Measurements from ENCODE around the gene ABCA1. TPM values are rescaled to one million over a fixed set of nuclear protein-coding genes. Genes with fewer than 3 reads are reported as not detected.
A peak's percentile ranks its signal among the peaks of the same experiment; 100 is the strongest.

ABCA1 gene
- total RNA-seq, 6 experiments from 2014 or later: 45.8 to 107 (median 61.4) TPM

DNA sequence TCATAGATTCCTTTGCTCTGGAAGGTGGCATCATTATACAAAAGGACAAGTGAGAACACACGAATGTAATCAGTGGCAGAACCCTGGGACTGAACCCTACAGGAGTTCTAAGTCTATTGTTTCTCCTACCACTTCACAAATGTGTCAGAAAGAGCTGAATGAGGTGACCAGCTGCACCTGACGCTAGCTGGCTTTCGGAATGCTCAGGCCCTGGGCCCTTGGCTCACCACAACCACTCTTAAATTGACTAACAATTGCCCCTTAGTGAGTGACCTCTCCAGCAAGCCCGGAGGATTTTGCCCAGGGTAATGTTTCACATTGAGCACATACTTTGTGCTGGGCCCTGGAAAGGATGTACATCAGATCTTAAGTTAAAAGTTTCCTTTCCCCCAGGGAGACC is 41.2 kb upstream of the ABCA1 start:
- intact Hi-C loops (cut with DNase I): loop anchor here in 1 of 2 donors (5.0 kb wide), 1 partner anchor 42 kb away; the partner anchor contains the start of gene ABCA1
- Histone ChIP-seq H3K9me3 (no peaks in the 10 kb centered on the region), H3K27me3 (no peaks in the 10 kb centered on the region), H3K36me3 (no peaks in the 10 kb centered on the region), H3K4me1 (peaks cover 0 to 11% (median 2%) of the 10 kb centered on the region in 4 donors), H3K4me3 (peak overlapping the region in 2 of 3 donors; percentile 71 to 85), H3K27ac (peak overlapping the region in 2 of 3 donors; percentile 86 to 90)
- WGBS (ENCODE audit: insufficient coverage, low coverage, low lambda C conversion rate, missing lambda C conversion rate): 54% methylated on average over 4 of the region's 4 CpGs
- ATAC-seq: no peak
- DNase-seq: no peak
- TF ChIP-seq POLR2A (IDR thresholded peaks at IDR 0.05): no peak
- TF ChIP-seq, protein P1, sequence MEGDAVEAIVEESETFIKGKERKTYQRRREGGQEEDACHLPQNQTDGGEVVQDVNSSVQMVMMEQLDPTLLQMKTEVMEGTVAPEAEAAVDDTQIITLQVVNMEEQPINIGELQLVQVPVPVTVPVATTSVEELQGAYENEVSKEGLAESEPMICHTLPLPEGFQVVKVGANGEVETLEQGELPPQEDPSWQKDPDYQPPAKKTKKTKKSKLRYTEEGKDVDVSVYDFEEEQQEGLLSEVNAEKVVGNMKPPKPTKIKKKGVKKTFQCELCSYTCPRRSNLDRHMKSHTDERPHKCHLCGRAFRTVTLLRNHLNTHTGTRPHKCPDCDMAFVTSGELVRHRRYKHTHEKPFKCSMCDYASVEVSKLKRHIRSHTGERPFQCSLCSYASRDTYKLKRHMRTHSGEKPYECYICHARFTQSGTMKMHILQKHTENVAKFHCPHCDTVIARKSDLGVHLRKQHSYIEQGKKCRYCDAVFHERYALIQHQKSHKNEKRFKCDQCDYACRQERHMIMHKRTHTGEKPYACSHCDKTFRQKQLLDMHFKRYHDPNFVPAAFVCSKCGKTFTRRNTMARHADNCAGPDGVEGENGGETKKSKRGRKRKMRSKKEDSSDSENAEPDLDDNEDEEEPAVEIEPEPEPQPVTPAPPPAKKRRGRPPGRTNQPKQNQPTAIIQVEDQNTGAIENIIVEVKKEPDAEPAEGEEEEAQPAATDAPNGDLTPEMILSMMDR (IDR thresholded peaks at IDR 0.05): no peak

DNA sequence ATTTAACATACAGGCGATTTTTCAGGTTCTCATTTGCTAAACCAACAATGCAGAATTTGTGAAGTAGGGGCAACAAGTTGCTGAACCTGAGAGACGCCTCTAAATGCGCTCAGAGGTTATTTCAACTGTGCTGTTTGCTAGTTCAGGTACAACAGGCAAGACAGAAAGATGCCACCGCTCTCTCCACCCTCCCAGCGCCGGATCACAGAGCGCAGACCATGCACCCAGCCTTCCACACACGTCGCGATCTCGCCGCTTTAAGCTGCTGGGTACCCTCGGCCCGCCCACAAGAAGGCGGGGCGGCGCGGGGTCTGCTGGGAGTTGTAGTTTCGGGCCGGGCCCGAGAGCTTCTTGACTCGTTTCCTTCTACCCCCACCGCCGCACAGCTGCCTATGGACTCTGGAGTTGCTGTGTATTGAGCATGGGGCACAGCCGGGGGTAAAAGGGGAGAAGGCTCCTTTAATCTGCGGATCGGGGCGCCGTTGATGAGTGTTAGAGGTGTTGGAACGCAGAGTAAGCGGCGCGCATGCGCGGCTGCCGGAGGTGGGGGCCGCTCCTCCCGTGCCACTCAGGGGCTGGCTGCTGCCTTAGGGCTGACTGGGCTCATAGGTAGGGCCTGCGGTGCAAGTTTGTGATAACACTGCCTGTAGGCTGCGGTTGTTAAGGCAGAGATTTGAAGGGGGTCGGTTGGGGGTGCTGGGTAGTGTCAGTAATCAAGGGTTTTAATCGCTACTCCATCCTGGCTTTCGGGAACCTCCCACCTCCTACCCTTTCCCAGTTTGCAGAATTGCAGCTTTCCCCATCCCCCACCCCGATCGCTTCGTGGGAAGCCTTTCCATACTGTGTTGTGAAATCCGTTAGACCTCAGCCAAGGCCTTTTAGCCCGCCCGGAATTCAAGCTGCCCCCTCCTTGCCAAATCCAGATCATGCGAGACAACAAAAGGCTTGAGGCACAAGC is 40.3 kb upstream of the ABCA1 start:
- intact Hi-C loops (cut with DNase I): loop anchor here in 1 of 2 donors (5.0 kb wide), 1 partner anchor 41 kb away; the partner anchor contains the start of gene ABCA1

DNA sequence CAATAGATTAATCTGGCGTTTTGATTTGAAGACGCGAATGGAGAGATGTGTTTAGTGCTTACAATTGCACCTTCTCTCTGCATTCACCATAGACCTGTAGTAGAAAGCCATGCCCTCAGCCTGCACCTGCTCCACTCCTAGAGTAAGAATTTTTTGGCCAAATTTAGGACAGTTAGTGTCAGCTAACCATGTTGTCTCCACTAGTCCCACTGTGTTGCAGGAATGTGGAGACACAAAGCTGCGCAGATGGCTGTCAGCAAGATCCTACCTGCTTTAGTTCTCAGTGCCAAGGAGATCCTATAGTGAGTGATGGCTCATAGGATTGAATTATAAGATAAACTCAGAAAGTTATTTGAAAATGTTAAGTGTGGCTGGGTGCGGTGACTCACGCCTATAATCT is 35.1 kb upstream of the ABCA1 start:
- WGBS (ENCODE audit: insufficient coverage, low coverage, low lambda C conversion rate, missing lambda C conversion rate): 86% methylated on average over 5 of the region's 6 CpGs
- no peaks in the 10 kb centered on the region for H3K4me1 ChIP-seq
- intact Hi-C loops (cut with DNase I): no loop called here

More for the DNA sequence above, 40.3 kb upstream of the ABCA1 start:
- peak; percentile 29 for TF ChIP-seq POLR2A (IDR thresholded peaks at IDR 0.05)
- TF ChIP-seq, protein P1 (IDR thresholded peaks at IDR 0.05): no peak
- peak; percentile 95 to 97 (median 96) for ATAC-seq
- Histone ChIP-seq H3K9me3 (no peaks in the 10 kb centered on the region), H3K4me1 (peaks cover 0 to 11% (median 2%) of the 10 kb centered on the region in 4 donors), H3K4me3 (peak overlapping the region; percentile 65 to 85 (median 71)), H3K36me3 (no peaks in the 10 kb centered on the region), H3K27ac (peak overlapping the region; percentile 86 to 91 (median 90)), H3K27me3 (no peaks in the 10 kb centered on the region)
- under 1% methylated on average over 24 of the region's 50 CpGs for WGBS (ENCODE audit: insufficient coverage, low coverage, low lambda C conversion rate, missing lambda C conversion rate)
- peak; percentile 90 to 92 (median 91) for DNase-seq

DNA sequence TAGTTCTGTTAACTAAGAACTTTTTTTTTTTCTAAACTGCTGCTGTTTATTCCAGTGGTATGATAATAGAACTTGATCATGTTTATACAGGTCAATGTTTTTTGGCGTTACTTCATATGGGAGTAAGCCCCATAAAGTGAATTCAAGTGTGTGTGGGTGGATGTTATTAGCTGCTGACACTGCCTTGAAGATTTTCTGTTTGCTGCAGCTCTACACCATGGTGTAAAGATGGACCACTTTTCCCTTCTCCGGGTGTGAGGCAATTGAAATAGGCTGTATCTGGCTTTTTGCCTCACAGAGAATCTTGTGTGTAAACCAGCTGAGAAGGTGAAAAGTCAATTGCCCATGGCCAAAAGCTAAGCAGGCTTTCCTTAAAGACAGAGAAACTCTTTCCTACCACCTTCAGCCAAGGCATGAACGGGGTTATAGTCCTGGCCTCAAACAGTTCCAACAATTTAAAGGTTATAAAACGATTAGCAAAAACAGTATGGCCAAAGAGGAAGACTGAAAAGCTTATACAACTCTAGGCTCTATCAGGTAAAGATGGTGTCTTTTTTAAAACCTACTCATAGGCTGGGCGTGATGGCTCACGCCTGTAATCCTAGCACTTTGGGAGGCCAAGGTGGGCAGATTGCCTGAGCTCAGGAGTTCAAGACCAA is 33.9 kb upstream of the ABCA1 start:
- Histone ChIP-seq H3K36me3 (no peaks in the 10 kb centered on the region), H3K4me1 (no peaks in the 10 kb centered on the region), H3K9me3 (no peaks in the 10 kb centered on the region), H3K4me3 (no peak overlapping the region), H3K27ac (no peak overlapping the region), H3K27me3 (no peaks in the 10 kb centered on the region)
- DNase-seq: no peak
- intact Hi-C loops (cut with DNase I): no loop called here
- WGBS (ENCODE audit: insufficient coverage, low coverage, low lambda C conversion rate, missing lambda C conversion rate): 78% methylated on average over 5 of the region's 6 CpGs
- ATAC-seq: no peak
- TF ChIP-seq, protein P1 (IDR thresholded peaks at IDR 0.05): no peak
- TF ChIP-seq POLR2A (IDR thresholded peaks at IDR 0.05): no peak

More for the DNA sequence above, 35.1 kb upstream of the ABCA1 start:
- Histone ChIP-seq H3K27me3 (no peaks in the 10 kb centered on the region), H3K36me3 (no peaks in the 10 kb centered on the region), H3K27ac (no peak overlapping the region), H3K9me3 (no peaks in the 10 kb centered on the region), H3K4me3 (no peak overlapping the region)
- no peak for ATAC-seq
- no peak for TF ChIP-seq POLR2A (IDR thresholded peaks at IDR 0.05)
- TF ChIP-seq, protein P1 (IDR thresholded peaks at IDR 0.05): no peak
- no peak for DNase-seq

Measured in right lobe of liver (tissue), 6 donors.